PFSK-1 (cell line): ENCODE measurements around the gene AATK.
A peak's percentile ranks its signal among the peaks of the same experiment; 100 is the strongest.

ENCODE experiments used
- FOXP2 ChIP-seq: optimal IDR thresholded peaks from 2 replicates; pipeline ENCODE3; 2011; ENCODE audit warnings: borderline replicate concordance, control low read depth, inconsistent platforms; ENCODE audit not compliant: insufficient read depth; ENCODE audit errors: extremely low read length, extremely low read depth
- POLR2AphosphoS5 ChIP-seq: IDR thresholded peaks from 2 replicates; pipeline ENCODE4 v1.6.1; 2012; ENCODE audit warnings: low read depth, mild to moderate bottlenecking, control low read depth, low read length, moderate library complexity
- REST ChIP-seq, 2 experiments: IDR thresholded peaks; 2 replicates each; pipeline versions ENCODE4 v1.6.1 to v1.8.0; 2011 to 2012; ENCODE audit warnings: low read depth in 2 of 2, low read length in 2 of 2, control low read depth in 1 of 2, inconsistent platforms in 1 of 2, mild to moderate bottlenecking in 1 of 2, moderate library complexity in 1 of 2; ENCODE audit not compliant: insufficient read depth in 1 of 2
- SIN3A ChIP-seq: IDR thresholded peaks from 2 replicates; pipeline ENCODE4 v1.6.1; 2012; ENCODE audit warnings: mild to moderate bottlenecking, low read length, moderate library complexity, borderline replicate concordance; ENCODE audit not compliant: insufficient read depth
- TAF1 ChIP-seq: IDR thresholded peaks from 2 replicates; pipeline ENCODE4 v1.6.1; 2012; ENCODE audit warnings: low read length, control low read depth, borderline replicate concordance; ENCODE audit not compliant: insufficient read depth

AATK gene

DNA sequence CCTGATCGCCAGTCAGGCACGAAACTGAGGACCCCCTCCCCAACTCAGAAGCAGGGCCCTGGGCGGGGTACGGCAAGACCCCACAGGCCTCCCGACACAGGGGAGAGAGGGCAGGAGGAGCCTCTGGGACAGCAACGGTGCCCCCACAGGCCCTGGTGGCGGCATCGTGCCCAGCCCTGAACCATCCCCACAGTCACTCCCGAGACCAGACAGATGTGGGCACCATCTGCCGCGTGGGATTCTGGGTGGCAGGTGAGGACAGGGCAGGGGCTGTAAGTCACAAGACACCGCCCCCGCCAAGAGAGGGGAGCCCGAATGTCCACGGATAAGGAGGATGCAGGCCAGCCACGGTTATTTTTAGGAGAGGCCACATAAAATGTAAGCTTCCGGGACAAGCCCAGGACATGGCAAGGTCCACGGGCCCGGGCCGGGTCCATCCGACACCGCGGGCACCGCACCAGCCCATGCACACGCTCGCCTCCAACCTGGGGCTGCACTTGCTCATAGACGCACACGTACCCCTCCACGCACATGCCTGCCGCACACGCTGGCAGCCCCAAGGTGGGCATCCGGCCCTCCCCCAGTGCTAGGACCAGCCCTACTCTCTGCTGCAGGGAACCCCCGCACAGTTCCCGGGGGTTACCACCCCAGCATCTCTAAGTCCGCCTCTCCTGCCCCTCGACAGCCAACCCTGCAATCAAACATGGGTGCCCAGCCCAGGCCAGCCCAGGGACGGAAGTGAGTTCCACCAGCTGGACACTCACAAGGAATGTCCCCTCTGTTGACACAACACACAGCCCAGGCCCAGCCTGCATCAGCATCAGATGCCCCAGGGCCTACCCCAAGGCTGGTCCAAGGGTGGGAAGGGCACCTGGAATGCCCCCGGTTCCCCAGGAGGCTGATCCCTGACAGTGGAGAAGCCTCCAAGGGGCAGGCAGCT, 8.9 kb downstream of the AATK start:
- TF ChIP-seq TAF1, result no peak
- TF ChIP-seq REST (IDR thresholded peaks at IDR 0.05; ENCODE audit: insufficient read depth in 1 of 2, low read depth in 2 of 2, low read length in 2 of 2), result no peak
- no peak for TF ChIP-seq SIN3A
- no peak for TF ChIP-seq POLR2AphosphoS5
- no peak for TF ChIP-seq FOXP2

DNA sequence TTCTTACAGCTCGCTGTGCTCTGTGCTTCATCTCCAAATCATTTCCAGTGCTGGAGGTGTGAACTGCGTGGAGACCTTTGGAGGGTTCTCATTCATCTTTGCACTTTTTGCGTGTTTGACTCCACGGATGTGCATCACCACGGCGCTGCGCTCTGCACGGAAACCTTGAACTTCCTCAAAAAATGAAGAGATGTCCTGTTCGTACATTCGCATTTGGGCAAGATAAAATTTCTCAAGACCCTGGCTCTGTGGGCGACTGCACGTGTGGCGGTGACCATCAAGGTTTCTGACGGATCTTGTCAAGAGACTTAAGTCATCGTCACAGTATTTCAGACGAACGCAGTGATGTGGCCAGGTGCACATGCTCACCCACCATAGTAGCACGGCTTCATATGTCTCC, 11.1 kb downstream of the AATK start:
- TF ChIP-seq SIN3A (no peak), TAF1 (no peak), REST (IDR thresholded peaks at IDR 0.05; ENCODE audit: insufficient read depth in 1 of 2, low read depth in 2 of 2, low read length in 2 of 2) (no peak), FOXP2 (no peak), POLR2AphosphoS5 (no peak)

- TF ChIP-seq TAF1 (no peak), FOXP2 (peak; percentile 71), SIN3A (no peak), POLR2AphosphoS5 (no peak)
These were observed 12.6 kb downstream of the AATK start for GRCh38 chr17:81153340-81153803.

DNA sequence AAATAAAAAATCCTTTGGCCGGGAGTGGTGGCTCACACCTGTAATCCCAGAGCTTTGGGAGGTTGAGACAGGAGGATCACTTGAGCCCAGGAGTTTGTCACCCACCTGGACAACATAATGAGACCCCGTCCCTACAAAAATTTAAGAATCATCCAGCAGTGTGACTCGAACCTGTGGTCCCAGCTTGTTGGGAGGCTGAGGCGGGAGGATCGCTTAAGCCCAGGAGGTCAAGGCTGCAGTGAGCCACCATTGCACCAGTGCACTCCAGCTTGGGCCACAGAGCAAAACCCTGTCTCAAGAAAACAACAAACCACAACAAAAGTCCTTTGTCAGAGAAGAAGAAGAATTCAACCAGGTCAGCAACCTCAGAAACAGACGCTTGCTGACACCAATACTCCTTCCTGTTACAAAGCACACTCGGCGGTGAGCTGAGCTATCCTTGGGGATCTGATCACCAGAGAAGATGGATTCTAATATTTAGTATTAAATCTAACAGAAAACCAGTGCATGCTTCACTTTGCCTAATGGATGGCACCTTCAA, 13.7 kb downstream of the AATK start:
- TF ChIP-seq REST (IDR thresholded peaks at IDR 0.05; ENCODE audit: insufficient read depth in 1 of 2, low read depth in 2 of 2, low read length in 2 of 2) (no peak), POLR2AphosphoS5 (no peak), TAF1 (no peak), SIN3A (no peak), FOXP2 (no peak)

GRCh38 chr17:81151278-81151677, 14.7 kb downstream of the AATK start:
- TF ChIP-seq POLR2AphosphoS5 (no peak), FOXP2 (no peak), REST (IDR thresholded peaks at IDR 0.05; ENCODE audit: insufficient read depth in 1 of 2, low read depth in 2 of 2, low read length in 2 of 2) (no peak), SIN3A (no peak), TAF1 (no peak)
